Transverse colon (tissue), 4 donors: ENCODE measurements around the gene PLAAT4.

Experiments used
- CTCF ChIP-seq, 5 experiments: fragments of 200-600 bp in 3 of 5; fragments of 450-650 bp in 2 of 5; sonication (generic) in 3 of 5; IDR thresholded peaks; 1 replicate in 2 of 5; 2 replicates in 3 of 5; pipeline ENCODE4 v1.5.1; 2016 to 2017; ENCODE audit warnings: antibody characterized with exemption in 5 of 5, inconsistent platforms in 3 of 5, mild to moderate bottlenecking in 2 of 5, moderate library complexity in 1 of 5
- POLR2A ChIP-seq: fragments of 450-650 bp; IDR thresholded peaks from one replicate; pipeline ENCODE4 v1.6.1; 2016; ENCODE audit warnings: antibody characterized with exemption, mild to moderate bottlenecking, moderate library complexity
- POLR2AphosphoS5 ChIP-seq, 3 donors: sonication (generic); formaldehyde crosslinking; IDR thresholded peaks; one replicate each; pipeline ENCODE4 v1.6.1; 2016; ENCODE audit warnings: antibody characterized with exemption in 3 of 3

GRCh38 chr11:63516109-63516508 lies 20.5 kb upstream of the PLAAT4 start:
- no peak for TF ChIP-seq POLR2A
- TF ChIP-seq POLR2AphosphoS5 (IDR thresholded peaks at IDR 0.05), result no peak
- no peak for TF ChIP-seq CTCF (IDR thresholded peaks at IDR 0.05)
